ENCODE results near the gene ADCYAP1R1. TPM values are rescaled to one million over a fixed set of nuclear protein-coding genes. Genes with fewer than 3 reads are reported as not detected.

ADCYAP1R1 gene
- total RNA-seq, 1 donor from 2014 or later = 12.0 TPM

- no peak for DNase-seq (ENCODE audit: extremely low spot score in 2 of 2)
- H3K4me1 ChIP-seq = peaks cover 12% of the 10 kb centered on the region
- peak overlapping the region; percentile 44 for H3K27ac ChIP-seq
- no peaks in the 10 kb centered on the region for H3K9me3 ChIP-seq
- no peak for TF ChIP-seq CTCF (IDR thresholded peaks at IDR 0.05)
- TF ChIP-seq POLR2AphosphoS5 (IDR thresholded peaks at IDR 0.05; ENCODE audit: insufficient read depth in 1 of 2, low read depth in 1 of 2) = no peak
- TF ChIP-seq POLR2A (IDR thresholded peaks at IDR 0.05) = no peak
- H3K4me3 ChIP-seq = no peak overlapping the region
- intact Hi-C loops (cut with DNase I) = no loop called here
- no peaks in the 10 kb centered on the region for H3K27me3 ChIP-seq
- H3K36me3 ChIP-seq = no peaks in the 10 kb centered on the region
Measured at GRCh38 chr7:31075086-31075405, 22.9 kb downstream of the ADCYAP1R1 start.

GRCh38 chr7:31076051-31076450 lies 23.9 kb downstream of the ADCYAP1R1 start:
- no peaks in the 10 kb centered on the region for H3K36me3 ChIP-seq
- peaks cover 12% of the 10 kb centered on the region for H3K4me1 ChIP-seq
- no peaks in the 10 kb centered on the region for H3K27me3 ChIP-seq
- H3K27ac ChIP-seq = no peak overlapping the region
- no peak for TF ChIP-seq CTCF (IDR thresholded peaks at IDR 0.05)
- H3K4me3 ChIP-seq = no peak overlapping the region
- intact Hi-C loops (cut with DNase I) = no loop called here
- no peaks in the 10 kb centered on the region for H3K9me3 ChIP-seq
- no peak for DNase-seq (ENCODE audit: extremely low spot score in 2 of 2)

- Histone ChIP-seq H3K4me1 (peaks cover 14% of the 10 kb centered on the region), H3K27ac (no peak overlapping the region), H3K36me3 (no peaks in the 10 kb centered on the region), H3K9me3 (no peaks in the 10 kb centered on the region), H3K27me3 (no peaks in the 10 kb centered on the region), H3K4me3 (no peak overlapping the region)
- intact Hi-C loops (cut with DNase I) = no loop called here
- DNase-seq (ENCODE audit: extremely low spot score in 2 of 2) = no peak
- TF ChIP-seq POLR2AphosphoS5 (IDR thresholded peaks at IDR 0.05; ENCODE audit: insufficient read depth in 1 of 2, low read depth in 1 of 2) = no peak
- no peak for TF ChIP-seq POLR2A (IDR thresholded peaks at IDR 0.05)
Measured at GRCh38 chr7:31076641-31077310, 24.7 kb downstream of the ADCYAP1R1 start.

- no peak overlapping the region for H3K4me3 ChIP-seq
- no peak for DNase-seq (ENCODE audit: extremely low spot score in 2 of 2)
- intact Hi-C loops (cut with DNase I) = no loop called here
Measured at GRCh38 chr7:31077484-31078362, 25.6 kb downstream of the ADCYAP1R1 start.

More at GRCh38 chr7:31077484-31078362, 25.6 kb downstream of the ADCYAP1R1 start:
- no peak overlapping the region for H3K27ac ChIP-seq
- TF ChIP-seq CTCF (IDR thresholded peaks at IDR 0.05) (no peak), POLR2A (IDR thresholded peaks at IDR 0.05) (no peak), POLR2AphosphoS5 (IDR thresholded peaks at IDR 0.05; ENCODE audit: insufficient read depth in 1 of 2, low read depth in 1 of 2) (no peak)
- H3K27me3 ChIP-seq = no peaks in the 10 kb centered on the region
- no peaks in the 10 kb centered on the region for H3K9me3 ChIP-seq
- peaks cover 24% of the 10 kb centered on the region for H3K4me1 ChIP-seq
- no peaks in the 10 kb centered on the region for H3K36me3 ChIP-seq
